Tibial nerve (tissue), 4 donors: ENCODE measurements around the gene PPFIBP2. TPM values are rescaled to one million over a fixed set of nuclear protein-coding genes. Genes with fewer than 3 reads are reported as not detected.

ENCODE experiments used
- DNase-seq, 2 donors: peaks; one replicate each; pipeline ENCODE4 v3.0.0-alpha.2; 2019; ENCODE audit warnings: low spot score in 2 of 2
- H3K27ac ChIP-seq, 4 donors: fragments of 200-600 bp; sonication (generic) in 3 of 4; one replicate each; pipeline ENCODE4 v1.5.1; 2017 to 2019; ENCODE audit warnings: mild to moderate bottlenecking in 1 of 4
- H3K27me3 ChIP-seq, 2 donors: fragments of 200-600 bp; sonication (generic) in 1 of 2; one replicate each; pipeline versions ENCODE4 v1.5.1 to v1.6.0; 2017 to 2019
- H3K36me3 ChIP-seq, 3 donors: fragments of 200-600 bp; sonication (generic); one replicate each; pipeline ENCODE4 v1.5.1; 2018 to 2019
- H3K4me1 ChIP-seq, 4 donors: fragments of 200-600 bp; sonication (generic) in 3 of 4; one replicate each; pipeline ENCODE4 v1.5.1; 2017 to 2019
- H3K4me3 ChIP-seq, 4 donors: fragments of 200-600 bp; sonication (generic) in 3 of 4; one replicate each; pipeline ENCODE4 v1.5.1; 2017 to 2019; ENCODE audit warnings: mild to moderate bottlenecking in 1 of 4, moderate library complexity in 1 of 4
- H3K9me3 ChIP-seq, 4 donors: fragments of 200-600 bp; sonication (generic) in 3 of 4; one replicate each; pipeline ENCODE4 v1.5.1; 2017 to 2019
- EP300 ChIP-seq, 2 donors: sonication (generic); formaldehyde crosslinking; IDR thresholded peaks; one replicate each; pipeline ENCODE4 v1.6.1; 2017; ENCODE audit warnings: antibody characterized with exemption in 2 of 2, mild to moderate bottlenecking in 1 of 2
- POLR2A ChIP-seq, 2 donors: fragments of 450-650 bp; IDR thresholded peaks; one replicate each; pipeline ENCODE4 v1.6.1; 2017; ENCODE audit warnings: antibody characterized with exemption in 2 of 2, mild to moderate bottlenecking in 2 of 2, moderate library complexity in 2 of 2
- WGBS, 2 donors: methylation state at CpG; one replicate each; pipeline ENCODE4 v1.1.5; 2018; 5-methylcytosine and 5-hydroxymethylcytosine counted together
- total RNA-seq, 4 donors: library from RNA; depleted of rRNA; stranded (reverse); fragments of >200 nt; gene quantifications; one replicate each; pipeline ENCODE4 v1.1.0, GENCODE V29; 2016
- TF ChIP-seq, protein P1 (sequence below), 5 experiments: fragments of 200-600 bp in 3 of 5; fragments of 450-650 bp in 2 of 5; sonication (generic) in 3 of 5; IDR thresholded peaks; one replicate each; pipeline ENCODE4 v1.5.1; 2016 to 2019; ENCODE audit warnings: antibody characterized with exemption in 5 of 5, mild to moderate bottlenecking in 3 of 5, moderate library complexity in 2 of 5

PPFIBP2 gene
- total RNA-seq, 4 donors from 2014 or later = 19.8 to 110 (median 29.2) TPM

DNA sequence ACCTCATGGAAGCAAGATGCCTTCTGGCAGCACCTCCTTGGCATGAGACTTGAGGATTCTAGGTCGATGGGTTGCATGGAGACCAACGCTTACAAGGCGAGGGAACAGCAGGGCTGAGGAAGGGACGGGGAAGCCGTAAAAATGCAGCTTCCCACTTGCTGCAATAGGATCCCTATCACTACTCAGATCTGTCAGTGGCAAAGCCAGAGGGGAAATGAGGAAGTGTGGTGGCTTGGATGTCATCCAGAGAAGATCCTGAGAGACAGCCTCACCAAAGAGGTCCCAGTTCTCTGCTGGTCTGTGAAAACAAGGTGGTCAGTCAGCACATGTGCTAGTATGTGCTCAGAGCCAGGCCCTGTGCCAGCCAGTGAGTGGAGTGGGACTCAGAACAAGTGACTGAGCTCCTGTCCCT, 137.3 kb downstream of the PPFIBP2 start:
- H3K27ac ChIP-seq = peak overlapping the region; percentile 25 to 83 (median 38)
- no peak for DNase-seq
- peaks cover 0 to 24% (median 8%) of the 10 kb centered on the region in 4 donors for H3K4me1 ChIP-seq
- no peaks in the 10 kb centered on the region for H3K27me3 ChIP-seq
- H3K9me3 ChIP-seq = no peaks in the 10 kb centered on the region
- H3K36me3 ChIP-seq = peaks cover 0 to 81% (median 12%) of the 10 kb centered on the region in 3 donors
- no peak for TF ChIP-seq POLR2A (IDR thresholded peaks at IDR 0.05)
- no peak for TF ChIP-seq EP300 (IDR thresholded peaks at IDR 0.05)
- TF ChIP-seq, protein P1, sequence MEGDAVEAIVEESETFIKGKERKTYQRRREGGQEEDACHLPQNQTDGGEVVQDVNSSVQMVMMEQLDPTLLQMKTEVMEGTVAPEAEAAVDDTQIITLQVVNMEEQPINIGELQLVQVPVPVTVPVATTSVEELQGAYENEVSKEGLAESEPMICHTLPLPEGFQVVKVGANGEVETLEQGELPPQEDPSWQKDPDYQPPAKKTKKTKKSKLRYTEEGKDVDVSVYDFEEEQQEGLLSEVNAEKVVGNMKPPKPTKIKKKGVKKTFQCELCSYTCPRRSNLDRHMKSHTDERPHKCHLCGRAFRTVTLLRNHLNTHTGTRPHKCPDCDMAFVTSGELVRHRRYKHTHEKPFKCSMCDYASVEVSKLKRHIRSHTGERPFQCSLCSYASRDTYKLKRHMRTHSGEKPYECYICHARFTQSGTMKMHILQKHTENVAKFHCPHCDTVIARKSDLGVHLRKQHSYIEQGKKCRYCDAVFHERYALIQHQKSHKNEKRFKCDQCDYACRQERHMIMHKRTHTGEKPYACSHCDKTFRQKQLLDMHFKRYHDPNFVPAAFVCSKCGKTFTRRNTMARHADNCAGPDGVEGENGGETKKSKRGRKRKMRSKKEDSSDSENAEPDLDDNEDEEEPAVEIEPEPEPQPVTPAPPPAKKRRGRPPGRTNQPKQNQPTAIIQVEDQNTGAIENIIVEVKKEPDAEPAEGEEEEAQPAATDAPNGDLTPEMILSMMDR (IDR thresholded peaks at IDR 0.05) = no peak
- 82 to 89% methylated on average over 5 of the region's 5 CpGs for WGBS, 2 donors
- H3K4me3 ChIP-seq = no peak overlapping the region

DNA sequence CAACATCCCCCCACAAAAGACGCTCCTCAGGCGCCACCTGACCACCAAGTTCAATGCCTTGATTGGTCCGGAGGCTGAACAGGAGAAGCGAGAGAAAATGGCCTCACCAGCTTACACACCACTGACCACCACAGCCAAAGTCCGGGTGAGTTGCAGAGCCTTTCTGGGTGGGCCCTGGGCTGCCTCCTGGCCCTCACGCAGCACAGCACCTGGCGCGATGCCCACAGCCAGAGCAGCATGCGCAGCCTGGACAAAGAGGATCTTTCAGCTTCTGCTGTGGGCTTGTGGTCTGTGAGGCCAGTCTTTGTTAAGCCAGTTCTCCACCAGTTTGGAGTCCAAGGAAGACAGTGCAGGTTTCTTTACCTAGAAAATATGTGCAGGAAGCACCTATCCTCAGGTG, 137.9 kb downstream of the PPFIBP2 start:
- peak overlapping the region; percentile 25 to 83 (median 38) for H3K27ac ChIP-seq
- TF ChIP-seq, protein P1 (IDR thresholded peaks at IDR 0.05) = no peak
- peak in 1 of 2 donors; percentile 40 for TF ChIP-seq EP300 (IDR thresholded peaks at IDR 0.05)
- no peak for DNase-seq
- peaks cover 0 to 29% (median 9%) of the 10 kb centered on the region in 4 donors for H3K4me1 ChIP-seq
- no peaks in the 10 kb centered on the region for H3K9me3 ChIP-seq
- peaks cover 0 to 80% (median 12%) of the 10 kb centered on the region in 3 donors for H3K36me3 ChIP-seq
- H3K27me3 ChIP-seq = no peaks in the 10 kb centered on the region
- 64 to 71% methylated on average over 8 to 9 of the region's 9 CpGs for WGBS, 2 donors
- no peak overlapping the region for H3K4me3 ChIP-seq

GRCh38 chr11:7654195-7654705, 140.5 kb downstream of the PPFIBP2 start:
- Histone ChIP-seq H3K27me3 (no peaks in the 10 kb centered on the region), H3K27ac (peak overlapping the region in 2 of 4 donors; percentile 8 to 83), H3K4me3 (no peak overlapping the region), H3K9me3 (no peaks in the 10 kb centered on the region), H3K4me1 (peaks cover 0 to 39% (median 12%) of the 10 kb centered on the region in 4 donors), H3K36me3 (peaks cover 0 to 73% (median 12%) of the 10 kb centered on the region in 3 donors)
- TF ChIP-seq POLR2A (IDR thresholded peaks at IDR 0.05) = no peak
- no peak for TF ChIP-seq EP300 (IDR thresholded peaks at IDR 0.05)
- DNase-seq = no peak
- 82 to 83% methylated on average over 4 of the region's 4 CpGs for WGBS, 2 donors

- H3K27me3 ChIP-seq = no peaks in the 10 kb centered on the region
- H3K36me3 ChIP-seq = peaks cover 0 to 60% (median 12%) of the 10 kb centered on the region in 3 donors
- H3K27ac ChIP-seq = peak overlapping the region in 3 of 4 donors; percentile 45 to 80 (median 77)
- DNase-seq = no peak
- no peak overlapping the region for H3K4me3 ChIP-seq
- no peak for TF ChIP-seq POLR2A (IDR thresholded peaks at IDR 0.05)
- TF ChIP-seq, protein P1 (IDR thresholded peaks at IDR 0.05) = no peak
- TF ChIP-seq EP300 (IDR thresholded peaks at IDR 0.05) = no peak
- 87 to 90% methylated on average over 11 to 13 of the region's 14 CpGs for WGBS, 2 donors
- H3K4me1 ChIP-seq = peaks cover 0 to 39% (median 12%) of the 10 kb centered on the region in 4 donors
- H3K9me3 ChIP-seq = no peaks in the 10 kb centered on the region
These were observed 141.7 kb downstream of the PPFIBP2 start for GRCh38 chr11:7655253-7656217.

GRCh38 chr11:7656704-7657103, 142.9 kb downstream of the PPFIBP2 start:
- TF ChIP-seq EP300 (IDR thresholded peaks at IDR 0.05) (no peak), POLR2A (IDR thresholded peaks at IDR 0.05) (no peak)
- TF ChIP-seq, protein P1 (IDR thresholded peaks at IDR 0.05) = no peak
- Histone ChIP-seq H3K27ac (peak overlapping the region; percentile 34 to 80 (median 68)), H3K9me3 (no peaks in the 10 kb centered on the region), H3K36me3 (peaks cover 0 to 49% (median 8%) of the 10 kb centered on the region in 3 donors), H3K4me1 (peaks cover 0 to 29% (median 7%) of the 10 kb centered on the region in 4 donors), H3K4me3 (no peak overlapping the region), H3K27me3 (no peaks in the 10 kb centered on the region)
- no peak for DNase-seq
- WGBS, 2 donors = 77 to 83% methylated on average over 11 of the region's 11 CpGs
